GM10266 (cell line): ENCODE data around the gene ZIC4.

Experiments
- DNase-seq: peaks from one replicate; pipeline ENCODE4 v3.0.0; 2012; ENCODE audit errors: extremely low spot score
- CTCF ChIP-seq: IDR thresholded peaks from 2 replicates; pipeline ENCODE4 v1.5.1; 2012; ENCODE audit warnings: mild to moderate bottlenecking, low read depth; ENCODE audit not compliant: control insufficient read depth, insufficient read depth; ENCODE audit errors: missing control alignments

Gene ZIC4

DNA sequence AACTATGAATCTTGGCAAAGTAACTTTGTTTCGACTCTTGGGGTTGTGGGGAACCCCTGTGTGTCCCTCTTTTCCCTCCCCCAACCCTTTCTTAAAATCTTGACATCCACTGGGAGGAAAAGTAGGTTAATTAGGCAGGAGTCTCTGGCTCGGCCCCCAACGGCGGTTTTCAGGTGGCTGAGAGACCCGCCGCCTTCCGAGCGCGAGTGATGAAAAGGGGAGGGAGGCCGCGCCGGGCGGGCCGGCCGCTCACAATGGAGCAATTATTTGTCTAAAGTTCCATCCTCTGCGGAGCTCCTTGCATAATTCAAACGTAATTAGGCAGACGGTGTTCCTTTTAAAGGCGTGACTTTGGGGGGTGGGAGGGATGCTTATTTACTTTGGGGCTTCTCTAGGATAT is 51.7 kb downstream of the ZIC4 start:
- TF ChIP-seq CTCF: no peak
- DNase-seq: no peak

DNA sequence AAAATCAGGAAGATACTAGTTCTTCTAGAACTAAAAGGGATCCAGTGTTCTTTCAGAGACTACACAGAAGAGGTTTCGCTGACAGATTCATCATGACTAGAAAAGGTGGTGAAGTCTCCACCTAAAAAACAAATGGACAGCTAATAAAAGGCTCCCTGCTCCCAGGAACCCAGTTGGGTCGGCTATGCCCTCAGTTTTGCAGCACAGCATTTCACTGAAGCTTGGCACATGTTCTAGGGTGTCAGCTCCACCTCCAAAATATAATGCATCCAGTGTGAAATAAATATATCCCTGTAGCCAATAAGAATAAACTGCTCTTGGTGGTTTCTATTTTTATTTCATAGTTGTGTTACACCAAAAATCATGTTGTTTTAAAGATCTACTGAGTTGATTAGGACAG is 55.0 kb downstream of the ZIC4 start:
- no peak for TF ChIP-seq CTCF
- no peak for DNase-seq

DNA sequence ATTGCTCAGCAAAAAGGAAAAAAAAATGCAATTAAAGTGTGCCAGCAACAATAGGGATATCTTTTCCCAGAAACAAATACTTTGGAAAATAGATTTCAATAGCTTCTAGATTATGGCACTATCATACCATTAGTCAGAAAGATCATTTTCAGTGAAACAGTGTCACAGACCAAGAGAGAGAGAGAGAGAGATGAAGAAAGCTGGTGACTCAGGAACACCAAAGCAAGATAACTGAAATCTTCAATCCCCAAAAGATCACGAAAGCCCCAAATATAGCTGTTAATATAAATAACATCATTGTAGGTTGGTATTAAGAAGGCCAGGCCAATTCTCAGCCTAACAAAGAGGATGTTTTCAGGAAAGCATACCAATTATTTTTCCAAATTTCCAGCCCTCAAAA is 57.4 kb downstream of the ZIC4 start:
- TF ChIP-seq CTCF: no peak

DNA sequence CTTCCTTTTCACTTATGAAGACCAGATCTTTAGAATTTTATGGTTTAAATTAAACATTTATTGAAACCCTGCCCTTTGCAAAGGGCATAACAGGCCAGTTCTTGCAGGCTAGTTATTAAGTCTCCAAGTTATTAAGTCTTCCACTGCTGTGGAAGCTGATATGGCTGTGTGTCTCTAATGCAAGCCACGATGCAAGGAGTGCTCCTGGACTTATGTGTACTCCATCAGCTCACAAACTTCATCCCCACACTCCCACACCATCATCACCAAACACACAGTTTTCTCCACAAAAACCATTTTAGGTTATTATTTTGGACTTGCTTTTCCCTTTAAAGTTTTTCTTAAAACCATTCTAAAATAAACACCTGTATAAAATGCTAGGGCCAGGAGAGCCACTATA is 62.4 kb downstream of the ZIC4 start:
- no peak for DNase-seq

More for the DNA sequence above, 57.4 kb downstream of the ZIC4 start:
- DNase-seq: no peak

GRCh38 chr3:147341727-147342126 is 64.6 kb downstream of the ZIC4 start:
- no peak for TF ChIP-seq CTCF
- no peak for DNase-seq

More for the DNA sequence above, 62.4 kb downstream of the ZIC4 start:
- no peak for TF ChIP-seq CTCF

DNA sequence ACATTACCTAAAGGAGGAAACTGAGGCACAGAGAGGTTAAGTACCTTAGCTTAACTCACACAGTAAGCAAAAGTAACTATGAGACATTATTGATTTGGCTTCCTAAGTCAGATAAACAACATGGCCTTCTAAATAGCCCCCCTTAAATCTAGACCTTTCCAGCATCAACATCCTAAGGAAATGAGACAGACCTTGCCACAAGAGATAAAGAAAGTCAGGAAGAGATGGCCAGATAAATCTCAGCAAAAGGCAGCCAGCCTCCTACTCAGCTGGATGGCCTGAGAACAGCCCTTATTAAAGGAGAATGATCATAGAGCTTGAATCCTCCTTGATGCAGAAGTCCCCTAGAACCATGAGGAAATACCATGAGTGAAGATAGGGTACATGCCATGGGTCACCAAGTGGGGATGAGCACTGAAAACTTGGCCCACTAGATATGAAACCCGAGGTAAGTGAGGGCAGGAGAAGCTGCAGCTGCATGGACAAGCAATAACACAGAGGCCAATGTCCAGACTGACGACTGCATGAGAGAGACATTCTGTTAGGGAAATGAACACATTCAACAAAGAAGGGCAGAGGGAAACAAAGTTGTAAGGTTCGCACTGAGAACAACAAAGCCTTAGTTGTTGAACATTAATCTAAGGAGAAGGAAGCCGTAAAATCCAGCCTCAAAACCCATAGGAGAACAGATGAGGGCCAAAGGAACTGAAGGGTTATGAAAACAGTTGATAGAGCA is 69.6 kb downstream of the ZIC4 start:
- no peak for DNase-seq

More for the DNA sequence above, 69.6 kb downstream of the ZIC4 start:
- no peak for TF ChIP-seq CTCF
